H1 (cell line): ENCODE data around the gene UBL4A. TPM values are rescaled to one million over a fixed set of nuclear protein-coding genes. Genes with fewer than 3 reads are reported as not detected.

ENCODE experiments used
- BRCA1 ChIP-seq: IDR thresholded peaks from 2 replicates; pipeline ENCODE4 v1.6.1; 2012; ENCODE audit warnings: low read depth, low read length, improper control_type of control experiment
- CHD7 ChIP-seq: fragments of 300-600 bp; sonication (generic); IDR thresholded peaks from 2 replicates; pipeline ENCODE4 v1.7.1; 2012; ENCODE audit warnings: low read length, moderate library complexity, mild to moderate bottlenecking, inconsistent platforms; ENCODE audit not compliant: insufficient replicate concordance
- JUND ChIP-seq: IDR thresholded peaks from 2 replicates; pipeline ENCODE4 v1.6.1; 2011; ENCODE audit warnings: mild to moderate bottlenecking, improper control_type of control experiment, low read length
- NRF1 ChIP-seq: IDR thresholded peaks from 2 replicates; pipeline ENCODE4 v1.6.1; 2011; ENCODE audit warnings: mild to moderate bottlenecking, low read depth, low read length, improper control_type of control experiment
- TEAD4 ChIP-seq: IDR thresholded peaks from 2 replicates; pipeline ENCODE4 v1.6.1; 2012; ENCODE audit warnings: low read depth, low read length, inconsistent platforms, mixed read lengths
- polyA plus RNA-seq, 7 experiments: library from polyadenylated mRNA; depleted of rRNA in 3 of 7; stranded (reverse) in 5 of 7; unstranded in 2 of 7; fragments of >200 nt in 5 of 7; fragments of 200-250 nt in 2 of 7; gene quantifications; 1 replicate in 5 of 7; 2 replicates in 1 of 7; 4 replicates in 1 of 7; pipeline versions ENCODE4 v1.2.1 to v1.2.3, GENCODE V29; 2011 to 2013; ENCODE audit warnings: missing spikeins in 2 of 7, mixed read lengths in 2 of 7
- total RNA-seq: library from RNA; stranded (reverse); fragmentation: NEBNext Ultra II Directional; extraction: Animal tissue kit (Norgen Biotek cat#: 25700); gene quantifications from 2 replicates; pipeline ENCODE4 v1.2.1, GENCODE V29; 2021
- TF ChIP-seq, protein P1 (sequence below): IDR thresholded peaks from 2 replicates; pipeline ENCODE4 v1.6.1; 2012; ENCODE audit warnings: inconsistent platforms

The UBL4A gene
- total and polyA plus RNA-seq, 2 of the 8 experiments (the other 6 are each of a cell fraction or from before 2014, with no cell fraction given) = 23.1 to 31.7 TPM

DNA sequence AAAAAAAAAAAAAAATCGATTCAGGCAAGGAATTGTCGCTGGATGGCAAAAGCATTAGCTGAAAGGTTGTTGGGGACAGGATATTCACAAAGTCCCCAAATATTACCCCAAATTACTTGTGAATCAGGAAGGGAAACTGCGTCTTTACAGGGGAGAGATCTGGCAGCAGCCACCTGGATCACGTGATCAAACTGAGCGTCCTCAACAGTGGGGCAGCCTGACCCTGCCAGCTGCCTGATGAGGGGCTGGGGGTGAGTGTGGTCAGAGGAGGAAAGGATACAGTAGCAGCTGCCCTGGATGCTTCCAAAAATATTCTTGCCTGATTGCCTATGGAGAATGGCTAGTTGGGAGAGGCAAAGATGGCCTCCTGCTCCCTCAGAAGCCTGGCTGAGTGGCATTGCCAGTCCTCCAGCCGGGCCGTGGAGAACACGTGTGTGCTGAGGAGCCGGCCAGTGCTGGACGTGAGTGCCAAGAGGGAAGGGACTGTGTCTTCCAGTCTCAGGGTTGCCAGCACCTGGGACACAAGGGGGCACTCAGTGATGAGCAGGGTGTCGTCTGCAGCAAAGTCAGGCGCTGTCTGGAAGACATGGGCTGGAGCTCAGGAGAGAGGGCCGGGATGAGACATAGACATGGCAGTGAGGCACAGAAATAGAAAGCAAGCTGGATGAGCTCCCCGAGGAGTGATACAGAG lies 4.4 kb downstream of the UBL4A start (continued):
- TF ChIP-seq CHD7 (no peak), NRF1 (no peak), TEAD4 (no peak), JUND (no peak), BRCA1 (no peak)
- TF ChIP-seq, protein P1, sequence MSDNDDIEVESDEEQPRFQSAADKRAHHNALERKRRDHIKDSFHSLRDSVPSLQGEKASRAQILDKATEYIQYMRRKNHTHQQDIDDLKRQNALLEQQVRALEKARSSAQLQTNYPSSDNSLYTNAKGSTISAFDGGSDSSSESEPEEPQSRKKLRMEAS = no peak
